Mucosa of descending colon (tissue), 3 donors: ENCODE measurements around the gene TUBB3. TPM values are rescaled to one million over a fixed set of nuclear protein-coding genes. Genes with fewer than 3 reads are reported as not detected.

ENCODE experiments used
- ATAC-seq: fragments of 200-7000 bp; cut with Tn5 transposase; one replicate; pipeline ENCODE4 v1.9.1; 2020; ENCODE audit warnings: mild to moderate bottlenecking, moderate library complexity
- DNase-seq, 3 donors: peaks; one replicate each; pipeline ENCODE4 v3.0.0-alpha.2; 2020
- H3K36me3 ChIP-seq: fragments of 200-600 bp; one replicate; pipeline ENCODE4 v1.8.0; 2021; ENCODE audit warnings: low read depth, mild to moderate bottlenecking
- H3K4me1 ChIP-seq: fragments of 200-600 bp; one replicate; pipeline ENCODE4 v1.8.0; 2021; ENCODE audit warnings: low read depth, mild to moderate bottlenecking
- H3K4me3 ChIP-seq: fragments of 200-600 bp; one replicate; pipeline ENCODE4 v1.8.0; 2021; ENCODE audit warnings: mild to moderate bottlenecking
- H3K9me3 ChIP-seq: fragments of 200-600 bp; one replicate; pipeline ENCODE4 v1.8.0; 2021; ENCODE audit warnings: mild to moderate bottlenecking
- CTCF ChIP-seq: fragments of 200-600 bp; IDR thresholded peaks from one replicate; pipeline ENCODE4 v1.8.0; 2022; ENCODE audit warnings: antibody characterized with exemption, mild to moderate bottlenecking
- intact Hi-C, 2 donors: fragments of 100-400 bp; cut with DNase I in 1 of 2; cut with micrococcal nuclease in 1 of 2; formaldehyde crosslinking; loops; one replicate each; pipeline versions ENCODE4 v1.11.0 to v1.11.1; 2022; cut with DNase I, micrococcal nuclease
- total RNA-seq, 3 donors: library from RNA; stranded (reverse); fragmentation: NEBNext Ultra II Directional in 2 of 3; extraction: Animal tissue kit (Norgen Biotek cat#: 25700) in 2 of 3; gene quantifications; one replicate each; pipeline versions ENCODE4 v1.2.1 to v1.2.4, GENCODE V29; 2021 to 2023
- donor health status: DM: no; HTN: no; CAD: no; lungs with moderate emphysema.
- donor health status: DM: no; HTN: no; CAD: no.
- donor health status: DM: no; HTN: yes; CAD: no.

The TUBB3 gene
- total RNA-seq, 3 donors from 2014 or later: 1.8 to 26.8 (median 7.5) TPM

- Histone ChIP-seq H3K9me3 (no peaks in the 10 kb centered on the region), H3K4me1 (no peaks in the 10 kb centered on the region), H3K36me3 (peaks cover 2% of the 10 kb centered on the region), H3K4me3 (no peak overlapping the region)
- no peak for TF ChIP-seq CTCF
- DNase-seq: no peak
- intact Hi-C loops: no loop called here
- no peak for ATAC-seq
These were observed 31.0 kb upstream of the TUBB3 start for GRCh38 chr16:89892055-89892630.

- Histone ChIP-seq H3K9me3 (no peaks in the 10 kb centered on the region), H3K36me3 (no peaks in the 10 kb centered on the region), H3K4me3 (no peak overlapping the region), H3K4me1 (no peaks in the 10 kb centered on the region)
- intact Hi-C loops: no loop called here
- ATAC-seq: no peak
- DNase-seq: no peak
- TF ChIP-seq CTCF: no peak
These were observed 30.5 kb upstream of the TUBB3 start for GRCh38 chr16:89892635-89893034.

- Histone ChIP-seq H3K36me3 (no peaks in the 10 kb centered on the region), H3K4me1 (no peaks in the 10 kb centered on the region), H3K4me3 (no peak overlapping the region), H3K9me3 (no peaks in the 10 kb centered on the region)
- ATAC-seq (peak; percentile 21), DNase-seq (no peak)
- no peak for TF ChIP-seq CTCF
- intact Hi-C loops: no loop called here
These were observed 29.2 kb upstream of the TUBB3 start for GRCh38 chr16:89893642-89894548.

GRCh38 chr16:89895482-89896250, 27.5 kb upstream of the TUBB3 start:
- ATAC-seq: no peak
- Histone ChIP-seq H3K36me3 (peaks cover 4% of the 10 kb centered on the region), H3K4me3 (no peak overlapping the region), H3K9me3 (no peaks in the 10 kb centered on the region), H3K4me1 (no peaks in the 10 kb centered on the region)
- DNase-seq: no peak
- intact Hi-C loops: no loop called here
- no peak for TF ChIP-seq CTCF

- TF ChIP-seq CTCF: no peak
- DNase-seq (no peak), ATAC-seq (no peak)
- H3K4me1 ChIP-seq: no peaks in the 10 kb centered on the region
- H3K9me3 ChIP-seq: no peaks in the 10 kb centered on the region
- intact Hi-C loops: no loop called here
- peaks cover 4% of the 10 kb centered on the region for H3K36me3 ChIP-seq
- no peak overlapping the region for H3K4me3 ChIP-seq
These were observed 25.9 kb upstream of the TUBB3 start for GRCh38 chr16:89897204-89897603.
